ENCODE measurements around the gene YDJC.
"Not testable (repeated sequence)": the region's sequence is repeated elsewhere in the genome, so short reads cannot be mapped to it uniquely, and the experiment has no call there.

Gene YDJC

GRCh38 chr22:21611210-21611977, 18.4 kb downstream of the YDJC start:
- no peak for DNase-seq

- not testable (repeated sequence) for DNase-seq
These were observed 20.2 kb downstream of the YDJC start for GRCh38 chr22:21609556-21610157.

GRCh38 chr22:21606775-21607174, 23.0 kb downstream of the YDJC start:
- no peak for DNase-seq

- DNase-seq: no peak
These were observed 23.8 kb downstream of the YDJC start for GRCh38 chr22:21605887-21606564.

- DNase-seq: no peak
These were observed 25.8 kb downstream of the YDJC start for GRCh38 chr22:21603973-21604372.

GRCh38 chr22:21602579-21602978, 27.2 kb downstream of the YDJC start:
- no peak for DNase-seq

GRCh38 chr22:21599053-21599893, 30.5 kb downstream of the YDJC start:
- no peak for DNase-seq

GRCh38 chr22:21598302-21598701, 31.5 kb downstream of the YDJC start:
- no peak for DNase-seq

- not testable (repeated sequence) for DNase-seq
These were observed 33.3 kb downstream of the YDJC start for GRCh38 chr22:21596356-21597135.

GRCh38 chr22:21594865-21595452, 34.9 kb downstream of the YDJC start:
- DNase-seq: peak in 14 of 51 donors; percentile 2 to 49 (median 24)

GRCh38 chr22:21593406-21594232, 36.2 kb downstream of the YDJC start:
- peak in 5 of 51 donors; percentile 3 to 12 (median 5) for DNase-seq

GRCh38 chr22:21592422-21592821, 37.4 kb downstream of the YDJC start:
- DNase-seq: no peak

GRCh38 chr22:21591695-21592094, 38.1 kb downstream of the YDJC start:
- DNase-seq: no peak

- DNase-seq: peak in 1 of 51 donors; percentile 20
These were observed 38.8 kb downstream of the YDJC start for GRCh38 chr22:21590809-21591641.

- no peak for DNase-seq
These were observed 40.4 kb downstream of the YDJC start for GRCh38 chr22:21589396-21589795.

GRCh38 chr22:21587803-21588611, 41.8 kb downstream of the YDJC start:
- peak in 29 of 51 donors; percentile 3 to 54 (median 26) for DNase-seq

GRCh38 chr22:21585389-21585788, 44.4 kb downstream of the YDJC start:
- no peak for DNase-seq
